ENCODE results near the gene NAGPA. TPM values are rescaled to one million over a fixed set of nuclear protein-coding genes. Genes with fewer than 3 reads are reported as not detected.

The NAGPA gene
- total and polyA plus RNA-seq, 8 donors = 3.7 to 10.0 (median 6.6) TPM

GRCh38 chr16:5060073-5060641 is 26.4 kb upstream of the NAGPA start:
- no peak for DNase-seq

DNA sequence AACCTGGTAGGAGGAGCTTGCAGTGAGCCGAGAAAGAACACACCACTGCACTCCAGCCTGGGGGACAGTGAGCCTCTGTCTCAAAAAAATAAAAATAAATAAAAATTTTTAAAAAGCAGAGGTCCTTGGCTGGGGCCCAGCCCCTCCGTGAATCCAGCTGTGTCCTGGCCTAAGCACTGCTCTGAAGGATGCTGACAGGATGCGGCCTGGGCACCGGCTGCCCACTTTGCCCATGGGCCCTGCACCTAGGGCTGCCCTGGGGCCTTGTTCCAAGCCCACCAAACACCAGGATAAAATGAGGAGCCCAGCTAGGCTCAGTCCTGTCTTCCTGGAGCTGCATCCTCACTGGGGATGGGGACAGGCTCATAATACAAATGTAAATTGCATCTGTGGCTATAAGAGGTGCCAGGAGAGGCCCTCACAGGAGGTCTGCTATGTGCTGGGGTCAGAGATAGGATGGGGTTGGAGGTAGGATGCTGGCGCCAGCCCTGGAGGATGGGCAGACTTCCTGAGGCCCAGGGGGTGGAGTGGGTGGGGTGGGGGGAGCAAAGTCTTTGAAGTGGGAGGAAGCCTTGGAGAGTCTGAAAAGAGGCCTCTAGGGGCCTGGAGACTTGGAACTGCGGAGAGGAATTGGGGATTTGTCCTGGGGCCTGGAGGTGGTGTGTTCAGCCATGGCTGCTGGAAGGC is 25.8 kb upstream of the NAGPA start:
- Histone ChIP-seq H3K27ac (no peak overlapping the region), H3K4me1 (no peaks in the 10 kb centered on the region), H3K9me3 (no peaks in the 10 kb centered on the region), H3K27me3 (no peaks in the 10 kb centered on the region), H3K4me3 (no peak overlapping the region), H3K36me3 (no peaks in the 10 kb centered on the region)
- FAIRE-seq (no peak), DNase-seq (no peak), ATAC-seq (no peak)
- intact Hi-C loops (cut with DNase I) = no loop called here
- no peak for TF ChIP-seq CTCF (IDR thresholded peaks at IDR 0.05)
- WGBS, 2 donors = 81 to 83% methylated on average over 6 of the region's 6 CpGs

More at GRCh38 chr16:5060073-5060641, 26.4 kb upstream of the NAGPA start:
- no peak overlapping the region for H3K27ac ChIP-seq
- TF ChIP-seq CTCF (IDR thresholded peaks at IDR 0.05) = no peak
- ATAC-seq (no peak), FAIRE-seq (no peak)
- H3K27me3 ChIP-seq = no peaks in the 10 kb centered on the region
- H3K9me3 ChIP-seq = no peaks in the 10 kb centered on the region
- no peaks in the 10 kb centered on the region for H3K36me3 ChIP-seq
- no peak overlapping the region for H3K4me3 ChIP-seq
- H3K4me1 ChIP-seq = no peaks in the 10 kb centered on the region
- intact Hi-C loops (cut with DNase I) = no loop called here
- 77 to 79% methylated on average over 8 to 10 of the region's 10 CpGs for WGBS, 2 donors

DNA sequence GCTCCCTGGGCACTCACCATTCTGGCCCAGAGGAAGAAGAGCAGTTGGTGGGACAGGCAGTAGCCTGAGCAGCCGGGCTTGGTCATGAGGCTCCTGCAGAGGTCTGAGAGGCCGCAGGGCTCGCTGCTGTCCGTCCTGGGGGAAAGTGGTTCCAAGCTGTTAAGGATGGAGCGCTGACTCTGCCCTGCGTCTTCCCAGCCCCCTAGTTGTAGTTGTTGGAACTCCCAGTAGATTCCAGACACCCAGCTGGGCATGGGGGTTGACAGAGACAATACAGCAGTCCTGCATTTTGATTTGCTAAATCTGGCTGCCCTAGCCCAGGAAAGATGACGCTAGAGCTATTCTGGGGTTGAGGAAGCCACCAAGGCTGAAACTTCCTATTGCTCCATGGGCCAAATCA is 24.7 kb upstream of the NAGPA start:
- H3K27me3 ChIP-seq = no peaks in the 10 kb centered on the region
- no peaks in the 10 kb centered on the region for H3K4me1 ChIP-seq
- H3K9me3 ChIP-seq = no peaks in the 10 kb centered on the region
- 64% methylated on average over 7 of the region's 7 CpGs for WGBS, 2 donors
- no peak overlapping the region for H3K27ac ChIP-seq
- no peak for ATAC-seq
- intact Hi-C loops (cut with DNase I) = no loop called here
- H3K36me3 ChIP-seq = no peaks in the 10 kb centered on the region
- no peak for DNase-seq
- no peak for TF ChIP-seq CTCF (IDR thresholded peaks at IDR 0.05)
- no peak for FAIRE-seq
- H3K4me3 ChIP-seq = no peak overlapping the region

DNA sequence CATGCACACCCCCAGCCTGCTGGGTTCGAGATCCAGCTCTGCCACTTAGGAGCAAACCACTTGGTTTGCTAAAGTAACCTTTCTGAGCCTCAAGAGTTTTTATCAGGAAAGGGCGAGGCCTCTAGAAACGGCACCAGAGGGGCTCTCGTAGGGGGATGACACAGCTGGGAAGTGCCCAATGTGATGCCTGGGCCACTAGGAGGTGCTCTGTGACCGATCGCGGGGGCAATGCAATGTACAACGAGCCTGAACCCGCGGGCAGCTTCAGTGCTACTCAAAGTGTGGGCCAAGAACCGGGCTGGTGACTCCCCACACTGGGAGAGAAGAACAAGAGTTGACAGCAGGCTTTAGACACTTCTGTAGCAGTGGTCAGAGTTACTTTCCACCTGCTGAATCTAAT is 22.6 kb upstream of the NAGPA start:
- FAIRE-seq (no peak), DNase-seq (peak in 1 of 6 donors; percentile 26), ATAC-seq (peak in 3 of 4 donors; percentile 55 to 74 (median 62))
- H3K4me1 ChIP-seq = no peaks in the 10 kb centered on the region
- H3K4me3 ChIP-seq = no peak overlapping the region
- H3K36me3 ChIP-seq = no peaks in the 10 kb centered on the region
- no peak for TF ChIP-seq CTCF (IDR thresholded peaks at IDR 0.05)
- no peaks in the 10 kb centered on the region for H3K27me3 ChIP-seq
- 18 to 28% methylated on average over 11 of the region's 11 CpGs for WGBS, 2 donors
- no peaks in the 10 kb centered on the region for H3K9me3 ChIP-seq
- intact Hi-C loops (cut with DNase I) = no loop called here
- H3K27ac ChIP-seq = no peak overlapping the region
